Upper lobe of left lung (tissue), 6 donors: ENCODE results near the gene EDN2. TPM values are rescaled to one million over a fixed set of nuclear protein-coding genes. Genes with fewer than 3 reads are reported as not detected.

ENCODE experiments used
- ATAC-seq, 2 donors: fragments of 200-7000 bp; cut with Tn5 transposase; one replicate each; pipeline ENCODE4 v1.9.1; 2022; ENCODE audit warnings: mild to moderate bottlenecking in 2 of 2, moderate library complexity in 2 of 2; ENCODE audit not compliant: low FRiP score in 2 of 2
- DNase-seq, 2 donors: peaks; one replicate each; pipeline ENCODE4 v3.0.0-alpha.2; 2019 to 2020
- H3K27ac ChIP-seq, 4 donors: fragments of 200-600 bp; sonication (generic); one replicate each; pipeline ENCODE4 v1.5.1; 2016 to 2019
- H3K27me3 ChIP-seq, 4 donors: fragments of 200-600 bp; sonication (generic); one replicate each; pipeline ENCODE4 v1.5.1; 2017 to 2019
- H3K36me3 ChIP-seq, 4 donors: fragments of 200-600 bp; sonication (generic); one replicate each; pipeline ENCODE4 v1.5.1; 2016 to 2019
- H3K4me1 ChIP-seq, 4 donors: fragments of 200-600 bp; sonication (generic); one replicate each; pipeline ENCODE4 v1.5.1; 2018 to 2019
- H3K4me3 ChIP-seq, 4 donors: fragments of 200-600 bp; sonication (generic); one replicate each; pipeline ENCODE4 v1.5.1; 2017 to 2019; ENCODE audit warnings: mild to moderate bottlenecking in 2 of 4, moderate library complexity in 1 of 4
- H3K9me3 ChIP-seq, 4 donors: fragments of 200-600 bp; sonication (generic); one replicate each; pipeline ENCODE4 v1.5.1; 2018 to 2019
- EP300 ChIP-seq, 4 donors: sonication (generic); formaldehyde crosslinking; IDR thresholded peaks; one replicate each; pipeline ENCODE4 v1.5.1; 2017; ENCODE audit warnings: antibody characterized with exemption in 4 of 4, control low read depth in 2 of 4
- POLR2A ChIP-seq, 4 donors: fragments of 450-650 bp; IDR thresholded peaks; one replicate each; pipeline ENCODE4 v1.5.1; 2016 to 2017; ENCODE audit warnings: antibody characterized with exemption in 4 of 4, mild to moderate bottlenecking in 2 of 4
- POLR2AphosphoS5 ChIP-seq, 2 donors: sonication (generic); formaldehyde crosslinking; IDR thresholded peaks; one replicate each; pipeline ENCODE4 v1.5.1; 2017; ENCODE audit warnings: antibody characterized with exemption in 2 of 2
- WGBS, 2 donors: methylation state at CpG; one replicate each; pipeline ENCODE4 v1.1.5; 2017 to 2018; 5-methylcytosine and 5-hydroxymethylcytosine counted together
- total RNA-seq, 6 donors: library from RNA; depleted of rRNA in 4 of 6; stranded (reverse); fragments of >200 nt in 4 of 6; gene quantifications; one replicate each; pipeline versions ENCODE4 v1.1.0 to v1.2.1, GENCODE V29; 2016 to 2021
- TF ChIP-seq, protein P1 (sequence below), 6 experiments: fragments of 450-650 bp in 4 of 6; fragments of 200-600 bp in 2 of 6; sonication (generic) in 2 of 6; IDR thresholded peaks; one replicate each; pipeline ENCODE4 v1.5.1; 2016 to 2019; ENCODE audit warnings: antibody characterized with exemption in 6 of 6
- donor health status: DM: no; HTN: no; CAD: no; lungs with moderate emphysema.
- donor health status: DM: no; HTN: yes; CAD: no; lungs with severe emphysema.

The EDN2 gene
- total RNA-seq, 6 donors from 2014 or later = 0.49 to 4.0 (median 0.77) TPM; not detected in 3

DNA sequence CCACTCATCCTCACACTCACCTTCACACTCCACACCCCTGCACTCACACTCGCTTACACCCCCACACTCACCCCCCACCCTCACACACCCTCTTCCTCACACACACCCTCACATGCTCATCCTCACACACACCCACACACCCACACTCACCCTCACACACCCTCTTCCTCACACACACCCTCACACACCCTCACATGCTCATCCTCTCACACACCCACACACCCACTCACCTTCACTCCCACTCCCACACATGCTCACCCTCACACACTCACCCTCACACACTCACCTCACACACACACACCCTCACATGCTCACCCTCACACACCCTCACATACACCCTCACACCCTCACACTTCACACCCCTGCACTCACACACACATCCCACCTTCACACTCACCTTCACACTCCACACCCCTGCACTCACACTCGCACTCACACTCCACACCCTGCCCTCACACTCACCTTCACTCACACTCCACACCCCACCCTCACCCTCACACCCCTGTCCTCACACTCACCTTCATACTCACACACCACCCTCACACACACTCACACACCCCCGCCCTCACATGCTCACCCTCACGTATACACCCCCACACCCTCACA is 42.6 kb upstream of the EDN2 start:
- 91 to 97% methylated on average over 4 of the region's 4 CpGs for WGBS, 2 donors
- no peak for TF ChIP-seq POLR2A (IDR thresholded peaks at IDR 0.05)
- no peak for TF ChIP-seq POLR2AphosphoS5 (IDR thresholded peaks at IDR 0.05)
- TF ChIP-seq EP300 (IDR thresholded peaks at IDR 0.05) = no peak
- TF ChIP-seq, protein P1, sequence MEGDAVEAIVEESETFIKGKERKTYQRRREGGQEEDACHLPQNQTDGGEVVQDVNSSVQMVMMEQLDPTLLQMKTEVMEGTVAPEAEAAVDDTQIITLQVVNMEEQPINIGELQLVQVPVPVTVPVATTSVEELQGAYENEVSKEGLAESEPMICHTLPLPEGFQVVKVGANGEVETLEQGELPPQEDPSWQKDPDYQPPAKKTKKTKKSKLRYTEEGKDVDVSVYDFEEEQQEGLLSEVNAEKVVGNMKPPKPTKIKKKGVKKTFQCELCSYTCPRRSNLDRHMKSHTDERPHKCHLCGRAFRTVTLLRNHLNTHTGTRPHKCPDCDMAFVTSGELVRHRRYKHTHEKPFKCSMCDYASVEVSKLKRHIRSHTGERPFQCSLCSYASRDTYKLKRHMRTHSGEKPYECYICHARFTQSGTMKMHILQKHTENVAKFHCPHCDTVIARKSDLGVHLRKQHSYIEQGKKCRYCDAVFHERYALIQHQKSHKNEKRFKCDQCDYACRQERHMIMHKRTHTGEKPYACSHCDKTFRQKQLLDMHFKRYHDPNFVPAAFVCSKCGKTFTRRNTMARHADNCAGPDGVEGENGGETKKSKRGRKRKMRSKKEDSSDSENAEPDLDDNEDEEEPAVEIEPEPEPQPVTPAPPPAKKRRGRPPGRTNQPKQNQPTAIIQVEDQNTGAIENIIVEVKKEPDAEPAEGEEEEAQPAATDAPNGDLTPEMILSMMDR (IDR thresholded peaks at IDR 0.05) = no peak
- no peak for ATAC-seq
- DNase-seq = no peak
- H3K9me3 ChIP-seq = no peaks in the 10 kb centered on the region
- no peaks in the 10 kb centered on the region for H3K4me1 ChIP-seq
- H3K27ac ChIP-seq = no peak overlapping the region
- peaks cover 0 to 11% (median 3%) of the 10 kb centered on the region in 4 donors for H3K36me3 ChIP-seq
- H3K27me3 ChIP-seq = no peaks in the 10 kb centered on the region
- H3K4me3 ChIP-seq = no peak overlapping the region

- ATAC-seq (no peak), DNase-seq (no peak)
- Histone ChIP-seq H3K36me3 (peaks cover 0 to 12% (median 3%) of the 10 kb centered on the region in 4 donors), H3K9me3 (no peaks in the 10 kb centered on the region), H3K4me1 (no peaks in the 10 kb centered on the region), H3K27ac (no peak overlapping the region), H3K27me3 (no peaks in the 10 kb centered on the region), H3K4me3 (no peak overlapping the region)
- no peak for TF ChIP-seq POLR2A (IDR thresholded peaks at IDR 0.05)
- no peak for TF ChIP-seq EP300 (IDR thresholded peaks at IDR 0.05)
- TF ChIP-seq POLR2AphosphoS5 (IDR thresholded peaks at IDR 0.05) = no peak
- TF ChIP-seq, protein P1 (IDR thresholded peaks at IDR 0.05) = no peak
- 83 to 94% methylated on average over 17 to 18 of the region's 18 CpGs for WGBS, 2 donors
Measured at GRCh38 chr1:41525891-41526587, 41.6 kb upstream of the EDN2 start.

GRCh38 chr1:41524676-41525675 is 40.5 kb upstream of the EDN2 start:
- no peak overlapping the region for H3K4me3 ChIP-seq
- no peak overlapping the region for H3K27ac ChIP-seq
- ATAC-seq (no peak), DNase-seq (no peak)
- H3K9me3 ChIP-seq = no peaks in the 10 kb centered on the region
- no peaks in the 10 kb centered on the region for H3K4me1 ChIP-seq
- 89 to 93% methylated on average over 28 to 30 of the region's 30 CpGs for whole genome bisulfite sequencing, 2 donors
- H3K27me3 ChIP-seq = no peaks in the 10 kb centered on the region
- peaks cover 0 to 15% (median 3%) of the 10 kb centered on the region in 4 donors for H3K36me3 ChIP-seq
- no peak for TF ChIP-seq POLR2A (IDR thresholded peaks at IDR 0.05)
- TF ChIP-seq, protein P1 (IDR thresholded peaks at IDR 0.05) = no peak
- TF ChIP-seq EP300 (IDR thresholded peaks at IDR 0.05) = no peak

DNA sequence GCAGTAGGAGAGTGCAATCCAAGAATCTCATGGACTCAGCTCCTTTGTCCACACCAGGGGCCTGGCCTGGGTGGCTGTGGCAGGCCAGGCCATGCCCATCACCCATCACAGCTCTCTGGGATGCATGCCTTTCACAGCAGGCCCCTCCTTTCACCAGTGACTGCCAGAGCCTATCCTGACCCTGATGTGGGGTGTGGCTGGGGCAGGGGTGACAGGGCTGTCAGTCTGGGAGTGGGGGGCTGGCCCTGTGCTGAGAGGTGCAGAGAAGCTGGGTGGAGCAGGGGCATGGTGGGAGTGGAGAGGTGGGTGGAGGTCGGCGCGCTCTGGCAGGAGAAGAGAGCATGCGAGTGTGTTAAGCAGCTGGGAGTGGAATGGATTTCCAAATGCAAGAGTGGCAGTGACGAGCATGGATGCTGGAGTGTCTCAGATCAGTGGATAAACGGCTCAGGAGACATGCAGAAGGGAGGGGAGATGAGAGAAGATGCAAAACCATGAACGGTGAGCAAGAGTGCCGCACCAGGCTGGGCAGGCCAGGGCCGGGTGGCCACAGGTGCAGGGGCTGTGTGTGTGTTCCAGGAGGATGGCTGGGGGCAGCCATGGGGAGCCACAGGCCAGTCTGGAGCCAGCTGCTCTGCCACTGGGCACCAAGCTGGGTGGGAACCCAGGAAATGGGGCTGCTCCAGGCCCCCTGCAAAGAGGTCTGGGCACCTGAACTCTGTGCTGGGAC is 39.6 kb upstream of the EDN2 start:
- no peak overlapping the region for H3K27ac ChIP-seq
- H3K4me3 ChIP-seq = no peak overlapping the region
- H3K4me1 ChIP-seq = no peaks in the 10 kb centered on the region
- no peaks in the 10 kb centered on the region for H3K9me3 ChIP-seq
- H3K27me3 ChIP-seq = no peaks in the 10 kb centered on the region
- H3K36me3 ChIP-seq = peaks cover 0 to 15% (median 3%) of the 10 kb centered on the region in 4 donors
- 84 to 90% methylated on average over 9 of the region's 9 CpGs for WGBS, 2 donors
- TF ChIP-seq, protein P1 (IDR thresholded peaks at IDR 0.05) = no peak
- no peak for TF ChIP-seq POLR2AphosphoS5 (IDR thresholded peaks at IDR 0.05)
- TF ChIP-seq POLR2A (IDR thresholded peaks at IDR 0.05) = no peak
- no peak for TF ChIP-seq EP300 (IDR thresholded peaks at IDR 0.05)
- DNase-seq (no peak), ATAC-seq (no peak)
